Measurements from ENCODE around the gene UBXN4.

GRCh38 chr2:135694711-135695110 is 46.9 kb upstream of the UBXN4 start:
- TF ChIP-seq CTCF (IDR thresholded peaks at IDR 0.05; ENCODE audit: low read length) (no peak), EZH2 (IDR thresholded peaks at IDR 0.05; ENCODE audit: borderline replicate concordance, low read length) (no peak)

All from OCI-LY1 (cell line).